ENCODE results near the gene FBXW9.
"Not testable (repeated sequence)": the region's sequence is repeated elsewhere in the genome, so short reads cannot be mapped to it uniquely, and the experiment has no call there.

The FBXW9 gene

DNA sequence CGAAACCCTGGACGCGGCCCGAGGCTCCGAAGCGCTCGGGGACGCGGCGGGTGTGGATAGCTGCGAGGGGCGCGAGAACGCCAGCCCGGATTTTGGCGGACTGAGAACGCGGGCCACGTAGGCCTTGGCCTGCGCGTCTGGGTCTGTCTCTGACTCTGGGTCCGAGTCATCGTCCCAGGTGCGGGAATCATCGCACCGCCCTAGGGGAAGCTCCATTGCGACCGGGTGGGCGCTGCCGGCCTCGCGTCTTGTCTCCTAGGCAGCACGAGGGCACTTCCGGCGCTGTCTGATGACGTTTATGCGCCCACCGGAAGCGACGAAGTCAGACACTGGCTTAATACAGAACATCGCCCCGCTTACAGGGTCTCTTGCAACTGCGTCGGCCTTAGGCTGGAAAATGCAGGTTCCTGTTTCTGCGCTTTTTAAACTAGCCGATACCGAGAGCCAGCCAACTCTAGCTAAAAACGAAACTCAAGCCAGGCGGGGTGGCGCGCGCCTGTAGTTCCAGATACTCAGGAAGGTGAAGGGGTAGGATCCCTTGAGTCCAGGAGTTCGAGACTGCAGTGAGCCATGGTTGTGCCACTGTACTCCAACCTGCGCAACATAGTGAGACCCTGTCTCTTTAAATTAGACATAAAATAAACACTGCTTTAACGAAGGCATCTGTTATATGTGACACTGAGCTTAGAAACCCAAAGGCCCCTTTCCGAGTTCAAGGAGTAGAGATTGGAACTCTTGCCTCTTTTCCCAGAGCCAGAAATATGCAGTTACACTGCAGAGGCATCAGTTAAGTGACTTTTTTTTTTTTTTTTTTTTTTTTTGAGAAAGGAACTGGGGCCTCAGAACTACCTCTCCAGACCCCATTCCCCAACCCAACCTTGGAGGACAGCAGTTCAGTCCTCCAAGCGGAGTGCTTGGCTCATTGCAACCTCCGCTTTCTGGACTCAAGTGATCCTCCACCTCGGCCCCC is at the start of gene FBXW9:
Gene FBXW9 (minus strand): TSS at position 266 of the 970 bp plus-strand sequence. CDS start 50 bp downstream, at position 216.
- peak; percentile 97 for DNase-seq (ENCODE audit: low spot score)

GRCh38 chr19:12745166-12745897 is 48.9 kb upstream of the FBXW9 start:
- DNase-seq (ENCODE audit: low spot score) = no peak

GRCh38 chr19:12737835-12738351 is 41.5 kb upstream of the FBXW9 start:
- DNase-seq (ENCODE audit: low spot score) = no peak

GRCh38 chr19:12736995-12737834 is 40.8 kb upstream of the FBXW9 start, which contains the start of gene GET3:
TSS of gene GET3 (plus strand) at chr19:12737497. CDS start at chr19:12737506, 9 bp downstream.
- DNase-seq (ENCODE audit: low spot score) = peak; percentile 87

- DNase-seq (ENCODE audit: low spot score) = peak; percentile 39
Measured at GRCh38 chr19:12733369-12734214, 37.2 kb upstream of the FBXW9 start.

DNA sequence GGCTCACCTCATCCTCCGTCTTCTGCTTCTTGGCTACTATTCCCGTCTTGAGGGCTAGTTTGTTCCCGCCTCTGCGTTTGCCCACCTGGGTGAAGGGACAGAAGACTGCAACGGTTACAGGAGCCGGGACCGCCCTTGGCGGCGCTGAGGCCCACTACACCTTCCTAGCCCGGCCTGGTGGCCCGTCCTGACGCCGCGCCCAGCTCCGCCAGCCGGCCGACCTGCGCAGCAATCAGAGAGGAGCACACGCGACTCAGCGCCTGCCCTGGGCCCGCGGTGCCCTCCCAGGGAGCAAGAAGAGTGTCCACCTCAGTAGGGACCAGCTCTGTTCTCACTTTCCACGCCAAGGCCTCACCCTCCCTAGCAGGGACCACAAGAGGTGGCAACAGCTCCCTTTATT is 34.9 kb upstream of the FBXW9 start:
- no peak for DNase-seq (ENCODE audit: low spot score)

DNA sequence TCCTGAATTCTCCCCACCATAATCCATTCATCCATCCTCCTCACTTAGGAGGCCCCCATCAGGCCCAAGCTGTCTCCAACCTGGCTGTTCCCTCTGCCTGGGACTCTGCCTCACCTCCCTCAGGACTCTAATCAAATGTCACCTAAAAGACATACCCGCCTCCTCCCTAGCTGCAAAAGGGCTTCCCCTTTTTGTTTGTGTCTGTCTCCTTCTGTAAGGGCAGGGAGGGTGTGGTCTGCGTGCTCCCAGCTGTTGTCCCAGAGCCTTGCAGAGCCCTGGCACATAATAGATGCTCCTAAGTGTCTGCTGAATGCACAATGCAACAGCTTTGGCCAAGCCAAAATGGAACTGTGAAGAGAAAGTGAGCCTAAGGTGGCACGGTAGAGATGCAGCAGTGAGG is 33.6 kb upstream of the FBXW9 start:
- DNase-seq (ENCODE audit: low spot score) = no peak

DNA sequence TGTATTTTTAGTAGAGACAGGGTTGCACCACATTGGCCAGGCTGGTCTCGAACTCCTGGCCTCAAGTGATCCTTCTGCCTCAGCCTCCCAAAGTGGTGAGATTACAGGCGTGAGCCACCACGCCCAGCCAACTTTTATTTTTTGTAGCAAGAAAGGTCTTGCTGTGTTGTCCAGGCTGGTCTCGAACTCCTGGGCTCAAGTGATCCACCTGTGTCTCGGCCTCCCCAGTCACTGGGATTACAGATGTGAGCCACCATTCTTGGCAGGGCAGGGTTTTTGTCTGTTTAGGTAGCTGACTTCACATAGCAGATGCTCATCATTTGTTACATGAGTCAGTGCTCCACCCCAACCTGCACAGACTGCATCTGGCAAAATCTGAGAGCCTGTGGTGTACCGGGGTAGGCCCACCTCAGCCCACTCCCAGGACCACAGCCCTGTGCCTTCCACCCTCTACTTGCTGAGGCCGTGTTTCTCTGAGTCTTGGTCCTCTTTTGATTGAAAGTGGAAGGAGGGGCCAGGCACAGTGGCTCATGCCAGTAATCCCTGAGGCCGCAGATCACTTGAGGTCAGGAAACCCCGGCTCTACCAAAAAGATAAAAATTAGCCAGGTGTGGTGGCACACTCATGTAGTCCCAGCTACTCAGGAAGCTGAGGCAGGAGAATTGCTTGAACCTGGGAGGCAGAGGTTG is 31.5 kb upstream of the FBXW9 start:
- DNase-seq (ENCODE audit: low spot score) = no peak

- DNase-seq (ENCODE audit: low spot score) = no peak
Measured at GRCh38 chr19:12726988-12727316, 30.5 kb upstream of the FBXW9 start.

DNA sequence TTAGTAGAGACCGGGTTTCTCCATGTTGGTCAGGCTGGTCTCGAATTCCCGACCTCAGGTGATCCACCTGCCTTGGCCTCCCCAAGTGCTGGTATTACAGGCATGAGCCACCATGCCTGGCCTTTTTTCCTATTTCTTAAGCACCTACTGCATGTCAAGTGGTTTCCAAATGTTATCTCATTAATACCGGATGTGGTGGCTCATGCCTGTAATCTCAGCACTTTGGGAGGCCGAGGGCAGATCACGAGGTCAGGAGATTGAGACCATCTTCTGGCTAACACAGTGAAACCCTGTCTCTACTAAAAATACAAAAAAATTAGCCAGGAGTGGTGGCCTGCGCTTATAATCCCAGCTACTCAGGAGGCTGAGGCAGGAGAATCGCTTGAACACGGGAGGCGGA is 29.2 kb upstream of the FBXW9 start:
- DNase-seq (ENCODE audit: low spot score) = not testable (repeated sequence)

DNA sequence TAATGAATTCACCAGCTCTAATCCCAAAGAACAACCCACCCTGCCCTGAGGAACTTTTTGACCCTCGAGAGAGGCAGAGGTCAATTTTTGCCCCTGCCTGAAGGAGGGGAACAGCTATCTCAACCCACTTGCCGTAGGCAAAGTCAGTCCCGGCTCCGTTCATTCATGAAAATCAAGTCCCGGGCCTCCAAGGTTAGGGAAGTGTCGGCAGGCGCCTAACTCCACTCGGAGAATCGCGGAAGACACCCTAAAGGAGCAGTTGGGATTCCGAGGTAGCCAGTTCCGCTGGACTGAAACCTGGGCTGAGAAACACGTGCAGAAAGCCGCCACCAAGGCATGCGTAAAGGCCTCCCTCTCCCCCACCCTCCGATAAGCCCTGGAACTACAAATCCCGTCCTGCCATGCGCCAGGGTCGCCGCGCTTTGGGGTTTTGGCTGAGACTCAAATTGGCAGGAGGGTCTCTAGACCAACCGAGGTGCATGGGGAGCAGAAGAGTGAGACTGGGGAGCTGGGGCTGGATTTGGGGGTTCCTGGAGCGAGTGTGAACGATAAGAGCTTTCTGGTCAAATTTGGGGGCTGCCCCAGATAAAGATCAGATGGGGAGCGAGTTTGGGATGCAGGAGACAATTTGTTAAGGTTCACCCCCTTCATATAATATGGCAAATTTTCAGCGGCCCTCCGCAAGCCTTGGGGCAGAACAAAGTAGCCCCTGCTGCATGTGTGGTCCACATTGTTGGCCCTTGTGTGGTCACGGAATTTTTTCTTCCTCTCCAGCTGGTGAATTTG is 27.4 kb upstream of the FBXW9 start, which contains the start of gene TNPO2:
Gene TNPO2 (minus strand): TSS at position 292 of the 786 bp plus-strand sequence. CDS start 2,955 bp downstream, outside the sequence.
- peak; percentile 54 for DNase-seq (ENCODE audit: low spot score)

- no peak for DNase-seq (ENCODE audit: low spot score)
Measured at GRCh38 chr19:12723381-12723640, 26.9 kb upstream of the FBXW9 start.

DNA sequence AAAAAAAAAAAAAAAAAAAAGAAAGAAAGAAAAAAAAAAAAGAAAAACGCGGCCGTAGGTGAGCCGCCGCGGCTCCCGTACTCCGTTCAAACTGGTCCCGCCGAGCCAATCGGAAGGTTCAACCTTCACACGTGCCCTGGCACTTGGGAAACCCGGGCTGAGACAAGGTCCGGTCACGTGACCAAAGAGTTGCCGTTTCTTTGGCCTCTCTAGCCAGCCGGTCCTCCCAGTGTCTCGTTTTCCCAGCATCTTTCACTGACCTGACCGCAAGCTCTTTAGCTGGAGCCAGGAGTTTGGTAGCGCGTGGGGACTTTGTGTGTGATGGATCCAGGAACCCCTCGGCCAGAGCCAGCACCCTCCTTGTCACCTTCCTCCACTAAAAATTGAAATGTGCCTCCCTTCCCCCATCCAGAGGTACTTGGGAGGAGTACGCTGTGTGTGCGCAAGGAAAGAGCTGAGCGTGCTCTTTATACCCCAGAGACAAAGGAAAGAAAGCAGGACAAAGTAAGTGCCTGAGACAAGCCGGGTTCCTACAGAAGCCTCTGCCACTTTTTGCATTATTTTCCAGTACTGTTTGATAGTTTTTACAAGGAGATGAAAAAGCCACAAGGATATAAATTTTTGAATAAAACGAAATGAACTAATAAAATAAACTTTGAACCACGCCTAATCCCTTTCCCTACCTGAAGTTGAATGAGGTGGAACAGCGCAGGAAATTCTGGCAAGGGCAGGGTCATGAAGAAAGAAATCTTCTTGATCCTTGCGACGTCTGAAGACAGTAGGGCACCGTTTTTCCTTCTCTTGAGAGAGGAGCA is 26.3 kb upstream of the FBXW9 start:
- DNase-seq (ENCODE audit: low spot score) = peak; percentile 97

DNA sequence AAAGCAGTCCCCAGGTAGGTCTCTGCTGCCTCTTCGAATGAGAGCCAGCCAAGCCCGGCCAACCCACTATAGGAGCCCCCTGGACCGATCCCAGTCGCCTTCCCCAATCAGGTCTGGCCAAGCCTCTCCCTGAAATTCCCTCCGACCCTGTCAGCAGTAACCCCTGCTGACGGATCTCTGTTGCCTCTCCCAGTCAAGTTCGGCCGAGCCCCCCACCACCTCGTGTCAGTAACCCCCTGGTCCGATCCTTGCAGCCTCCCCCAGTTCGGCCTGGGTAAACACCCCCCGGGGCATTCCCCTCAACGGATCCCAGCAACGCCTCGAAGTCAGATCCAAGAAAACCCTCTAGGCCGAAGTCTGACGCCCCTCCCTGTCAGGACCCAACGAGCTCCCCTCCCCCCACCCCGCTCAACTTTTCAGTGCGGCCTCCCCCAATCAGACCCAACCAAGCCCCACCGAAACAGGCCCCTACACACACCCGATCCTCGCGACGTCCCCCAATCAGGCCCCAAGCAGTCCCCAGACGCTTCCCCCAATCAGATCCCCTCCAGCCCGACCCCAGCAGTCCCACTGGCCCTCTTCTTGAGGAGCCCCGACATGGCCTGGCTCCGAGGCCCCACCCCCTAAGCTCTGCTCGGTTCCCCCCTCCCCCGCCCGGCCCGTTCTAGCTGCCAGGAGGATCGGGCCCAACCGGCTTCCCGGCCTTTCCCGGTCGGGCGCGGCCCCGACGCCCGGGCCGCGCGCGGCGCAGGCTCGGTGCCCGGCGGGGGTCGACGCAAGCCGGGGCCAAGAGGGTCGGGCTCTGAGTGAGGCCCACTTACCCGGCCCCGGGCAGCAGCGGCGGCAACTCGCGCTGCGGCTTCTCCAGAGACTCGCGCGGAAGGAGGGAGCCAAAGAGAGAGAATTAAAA is 25.5 kb upstream of the FBXW9 start:
- DNase-seq (ENCODE audit: low spot score) = peak; percentile 25

GRCh38 chr19:12720851-12721655 is 24.6 kb upstream of the FBXW9 start:
- DNase-seq (ENCODE audit: low spot score) = no peak

- no peak for DNase-seq (ENCODE audit: low spot score)
Measured at GRCh38 chr19:12720296-12720695, 23.9 kb upstream of the FBXW9 start.

DNA sequence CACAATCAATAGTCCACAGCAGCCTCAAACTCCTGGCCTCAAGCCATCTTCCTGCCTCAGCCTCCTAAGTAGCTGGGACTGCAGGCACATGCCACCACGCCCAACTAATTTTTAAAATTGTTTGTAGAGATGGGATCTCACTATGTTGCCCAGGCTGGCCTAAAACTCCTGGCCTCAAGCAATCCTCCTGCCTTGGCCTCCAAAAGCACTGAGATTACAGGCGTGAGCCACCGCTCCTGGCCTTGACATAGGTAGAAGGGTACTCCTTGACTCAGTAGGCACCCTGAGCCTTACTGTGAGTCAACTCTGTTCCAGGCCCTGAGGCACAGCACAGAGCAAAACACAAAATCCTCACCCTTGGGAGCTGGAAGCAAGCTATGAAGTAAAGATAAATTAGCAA is 19.5 kb upstream of the FBXW9 start:
- no peak for DNase-seq (ENCODE audit: low spot score)

Measured in CD4-positive, alpha-beta T cell treated with Interleukin-15 for 4 hours (primary cell).